NCI-H2029 (cell line): Measurements from ENCODE around the gene SETBP1.

Source experiments
- DNase-seq: peaks from one replicate; lab custom pipeline; 2025; lab: John Stamatoyannopoulos, UW

The SETBP1 gene

DNA sequence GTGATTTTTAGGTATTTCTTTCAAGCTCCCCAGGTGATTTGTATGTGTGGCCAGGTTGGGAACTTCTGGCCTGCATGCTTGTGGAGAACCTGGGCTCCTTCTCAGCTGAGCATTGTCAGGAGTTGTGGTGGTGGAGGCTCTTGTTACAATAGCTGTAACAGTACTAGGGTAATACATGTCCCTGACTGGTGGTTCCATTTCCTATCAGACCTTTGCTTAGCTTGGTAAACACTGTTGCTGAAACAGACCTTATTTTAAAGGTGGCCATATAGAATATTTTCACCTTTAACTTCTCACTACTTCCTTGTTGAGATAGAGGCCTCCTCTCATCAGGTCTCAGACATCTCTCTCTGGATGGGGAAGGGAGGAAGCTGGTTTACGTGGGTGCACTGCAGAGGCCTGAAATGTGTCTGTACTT, 79.2 kb downstream of the SETBP1 start:
- no peak for DNase-seq

DNA sequence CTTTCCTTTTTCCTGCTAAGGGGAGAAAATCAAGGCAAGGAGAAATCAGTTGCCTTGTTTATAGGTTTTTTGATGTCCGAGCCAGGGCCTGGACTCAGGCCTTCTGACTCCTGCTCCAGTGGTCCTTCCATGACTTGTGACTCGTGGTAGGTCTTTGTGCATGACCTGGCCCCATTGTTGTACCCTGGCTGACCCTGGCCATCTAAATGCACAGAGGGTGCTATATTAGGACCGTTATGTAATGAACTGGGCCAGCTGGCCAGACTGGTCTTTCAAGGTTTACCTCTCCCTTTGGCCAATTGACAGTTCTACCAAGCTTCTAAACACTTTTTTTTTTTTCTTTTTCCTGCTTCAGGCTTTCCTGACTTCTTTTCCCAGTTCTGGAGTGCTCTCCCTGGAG, 81.1 kb downstream of the SETBP1 start:
- no peak for DNase-seq

DNA sequence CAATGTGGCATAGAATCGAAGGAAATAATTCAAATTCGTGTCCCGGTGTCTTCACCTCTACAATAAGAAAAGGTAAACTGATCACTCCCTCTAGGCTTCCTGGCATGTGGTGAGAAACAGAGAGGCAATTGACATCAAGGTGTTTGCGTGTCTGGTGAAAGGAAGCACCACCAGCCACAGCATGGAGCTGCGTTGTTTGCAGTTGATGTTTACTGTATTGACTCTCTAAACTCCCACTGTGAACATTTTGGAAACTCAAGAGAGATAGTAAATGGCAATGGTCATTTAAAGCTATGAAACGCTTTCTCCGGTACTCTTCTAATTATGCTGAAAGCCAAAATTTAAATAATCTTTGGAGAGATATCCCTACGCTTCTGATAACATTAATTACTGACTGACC, 82.6 kb downstream of the SETBP1 start:
- DNase-seq = no peak

DNA sequence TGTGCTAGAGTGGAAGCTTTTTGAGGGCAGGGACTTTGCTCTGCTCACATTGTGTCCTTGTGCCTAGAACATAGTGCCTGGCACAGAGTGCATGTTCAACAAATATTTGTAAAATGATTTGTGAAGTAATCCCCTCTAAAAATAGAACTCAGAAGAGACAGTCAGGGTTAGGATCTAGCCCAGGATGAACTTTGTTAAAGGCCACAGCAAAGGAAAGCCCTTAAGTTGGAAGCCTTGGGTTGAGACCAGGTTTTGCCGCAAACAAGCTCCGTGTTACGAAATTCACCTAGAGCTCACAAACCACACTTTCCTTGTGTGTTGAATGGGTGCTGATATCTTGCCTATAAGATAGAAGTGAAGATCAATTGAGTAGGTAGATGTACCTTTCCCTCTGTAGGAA, 84.2 kb downstream of the SETBP1 start:
- no peak for DNase-seq

DNA sequence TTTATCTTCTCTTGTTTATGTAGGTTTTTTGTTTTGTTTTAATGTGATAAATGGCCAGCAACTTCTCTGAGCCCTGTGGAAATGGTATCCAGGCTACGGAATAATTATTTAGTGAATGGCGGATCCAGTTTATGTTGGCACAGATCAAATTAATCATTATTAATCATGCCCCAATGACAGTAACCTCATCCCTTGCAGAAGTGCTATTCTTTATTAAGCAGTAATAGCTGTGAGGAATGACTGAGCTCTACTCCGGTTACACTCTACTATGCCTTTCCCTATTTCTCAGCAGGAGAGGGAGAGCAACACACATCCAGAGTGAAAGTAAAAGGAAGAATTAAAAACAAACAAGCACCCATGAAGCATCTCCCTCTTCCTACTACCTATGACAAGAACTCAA, 84.8 kb downstream of the SETBP1 start:
- no peak for DNase-seq

DNA sequence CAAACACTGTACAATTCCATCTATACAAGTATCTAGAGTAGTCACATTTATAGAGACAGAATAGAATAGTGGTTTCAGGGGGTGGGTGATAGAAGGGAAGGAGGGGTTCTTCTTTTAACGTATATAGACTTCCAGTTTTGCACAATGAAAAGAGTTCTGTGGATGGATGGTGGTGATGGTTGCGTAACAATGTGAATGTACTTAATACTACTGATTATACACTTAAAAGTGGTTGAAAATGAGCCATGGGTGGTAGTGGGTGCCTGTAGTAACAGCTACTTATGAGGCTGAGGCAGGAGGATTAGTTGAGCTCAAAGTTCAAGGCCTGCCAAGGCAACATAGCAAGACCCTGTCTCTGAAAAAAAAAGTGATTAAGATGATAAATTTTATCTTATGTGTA, 85.8 kb downstream of the SETBP1 start:
- no peak for DNase-seq

DNA sequence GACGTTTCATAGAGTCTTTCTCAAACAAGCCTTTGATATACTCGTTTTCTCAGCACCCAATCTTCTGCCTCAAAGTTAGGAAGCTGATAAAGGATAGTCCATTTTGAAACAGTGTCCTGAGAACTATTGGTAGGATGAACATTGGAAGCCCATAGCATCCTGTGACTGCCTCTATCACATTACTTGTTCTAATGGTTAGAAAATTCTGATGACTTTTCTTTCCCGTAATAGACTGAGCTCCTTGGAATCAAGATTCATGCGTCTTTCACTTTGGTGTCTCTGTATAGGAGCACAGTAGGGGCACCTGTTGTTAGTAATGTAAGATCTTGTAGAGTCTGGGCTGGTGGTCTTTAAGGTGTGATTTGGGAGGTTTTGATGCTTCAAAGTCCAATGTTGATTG, 87.1 kb downstream of the SETBP1 start:
- no peak for DNase-seq

DNA sequence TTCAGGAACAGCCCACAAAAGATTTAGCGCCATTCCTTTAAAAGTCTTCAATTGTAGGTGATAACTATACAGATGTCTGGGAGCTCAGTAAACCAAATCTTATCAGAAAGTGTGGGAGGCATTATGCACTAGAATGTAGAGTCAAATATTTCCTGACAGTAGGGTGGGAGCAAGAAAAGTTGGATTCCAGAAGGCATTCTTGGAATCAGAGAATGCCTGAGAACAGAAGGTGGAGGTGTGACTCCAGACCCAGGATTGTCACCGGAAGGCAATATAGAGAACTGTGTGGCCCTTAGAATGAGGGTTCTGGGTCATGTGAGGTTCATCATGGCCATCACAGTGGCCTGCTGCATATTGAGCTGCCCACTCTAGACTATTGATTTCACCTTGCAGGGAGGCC, 90.0 kb downstream of the SETBP1 start:
- no peak for DNase-seq

DNA sequence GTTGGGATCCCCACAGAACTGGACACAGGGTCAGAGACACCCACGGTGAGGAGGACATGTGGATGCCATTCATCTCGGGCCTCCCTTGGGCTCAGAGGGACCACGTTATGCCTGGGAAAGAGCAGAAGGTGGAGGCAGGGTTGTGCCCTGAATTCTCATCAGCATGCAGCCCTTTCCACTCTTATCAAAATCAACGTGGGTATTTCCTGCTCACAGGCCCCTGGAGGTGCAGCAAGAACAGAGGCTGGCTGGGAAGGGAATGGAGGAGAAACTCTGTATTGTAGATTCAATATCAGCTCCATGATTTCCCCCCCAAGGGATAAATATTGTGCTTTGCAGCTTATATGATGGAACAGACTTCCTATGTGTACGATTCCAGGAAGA, 90.9 kb downstream of the SETBP1 start:
- no peak for DNase-seq

DNA sequence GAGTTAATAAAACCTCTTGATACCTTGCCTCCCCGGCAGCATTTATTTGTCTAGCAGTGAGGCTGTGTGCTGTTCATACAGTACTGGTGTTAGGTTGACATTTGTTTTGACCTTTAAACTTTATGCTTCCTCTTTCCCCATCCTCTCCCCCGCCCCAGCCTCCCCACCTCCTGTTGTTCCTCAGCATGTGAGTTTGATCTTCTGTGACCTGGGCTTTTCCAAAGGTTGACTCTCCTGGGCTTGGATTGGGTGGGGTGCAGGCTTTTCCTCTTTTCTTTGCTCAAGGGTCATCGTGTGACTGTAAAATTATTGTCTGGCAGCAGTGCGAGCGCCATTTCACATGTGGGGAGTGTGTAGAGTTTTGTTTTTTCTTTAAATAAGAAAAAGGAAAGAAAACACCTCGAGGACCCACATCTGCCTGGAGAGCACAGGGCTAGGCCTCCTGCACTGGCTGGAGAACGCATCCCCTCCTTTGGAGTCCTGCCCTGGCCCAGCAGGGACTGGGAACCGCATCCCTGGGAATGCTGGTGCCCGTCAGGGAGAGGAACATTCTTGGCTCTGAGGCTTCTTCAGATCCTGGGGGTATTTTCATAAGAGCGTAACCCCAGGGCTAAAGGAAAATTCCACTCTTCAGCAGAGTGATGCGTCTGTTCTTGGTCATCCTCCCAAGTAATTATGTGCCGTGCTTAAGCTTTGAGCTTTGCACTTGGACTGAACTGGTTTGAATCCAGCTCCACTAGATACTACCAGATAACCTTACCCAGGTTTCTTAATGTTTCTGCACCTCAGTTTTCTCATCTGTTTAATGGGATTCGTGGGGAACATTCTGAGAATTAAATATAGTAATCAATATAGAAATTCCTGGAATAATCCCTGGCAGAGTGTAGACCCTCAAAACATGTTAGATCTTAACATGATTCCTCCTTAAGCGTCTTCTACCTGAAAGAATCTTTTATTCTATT, 91.5 kb downstream of the SETBP1 start:
- DNase-seq = no peak

DNA sequence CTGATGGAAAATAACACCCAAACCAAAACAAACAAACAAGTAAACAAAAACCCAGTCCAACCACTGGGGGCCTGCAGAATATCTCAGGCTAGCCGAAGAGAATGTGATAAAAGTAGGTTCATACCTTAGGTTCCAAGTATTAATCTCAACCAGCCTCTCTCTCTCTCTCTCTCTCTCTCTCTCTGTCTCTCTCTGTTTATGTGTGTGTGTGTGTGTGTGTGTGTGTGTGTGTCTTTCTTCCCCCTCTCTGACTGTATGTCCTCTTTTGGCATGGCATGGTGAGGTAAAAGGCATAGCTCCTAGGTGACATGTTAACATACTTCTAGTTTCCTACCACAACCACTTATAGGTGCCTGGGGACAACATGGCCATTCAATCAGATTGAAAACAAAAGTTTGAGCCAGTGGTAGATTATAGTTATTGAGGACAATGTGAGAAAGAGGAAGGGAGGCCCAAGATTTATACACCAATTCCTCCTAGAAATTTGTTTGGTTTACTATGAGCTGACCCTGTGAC, 93.0 kb downstream of the SETBP1 start:
- DNase-seq = no peak

DNA sequence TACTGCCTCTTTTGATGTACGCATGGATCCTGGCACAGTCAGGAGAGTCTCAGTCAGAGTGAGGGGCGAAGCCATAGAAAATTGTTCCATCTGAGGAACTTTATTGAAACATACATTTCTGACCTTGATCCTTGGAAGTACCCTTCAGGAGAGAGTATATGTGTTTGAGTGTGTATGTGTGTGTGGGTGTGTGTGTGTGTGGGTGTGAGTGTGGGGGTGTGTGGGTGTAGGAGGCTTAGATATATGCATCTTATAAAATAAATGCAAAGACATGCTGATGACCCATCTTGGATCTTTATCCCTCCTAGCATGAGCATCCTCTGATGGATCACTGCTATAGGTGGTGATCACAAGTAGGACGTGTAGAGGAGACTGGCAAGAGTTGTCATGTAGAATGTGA, 93.5 kb downstream of the SETBP1 start:
- DNase-seq = no peak

DNA sequence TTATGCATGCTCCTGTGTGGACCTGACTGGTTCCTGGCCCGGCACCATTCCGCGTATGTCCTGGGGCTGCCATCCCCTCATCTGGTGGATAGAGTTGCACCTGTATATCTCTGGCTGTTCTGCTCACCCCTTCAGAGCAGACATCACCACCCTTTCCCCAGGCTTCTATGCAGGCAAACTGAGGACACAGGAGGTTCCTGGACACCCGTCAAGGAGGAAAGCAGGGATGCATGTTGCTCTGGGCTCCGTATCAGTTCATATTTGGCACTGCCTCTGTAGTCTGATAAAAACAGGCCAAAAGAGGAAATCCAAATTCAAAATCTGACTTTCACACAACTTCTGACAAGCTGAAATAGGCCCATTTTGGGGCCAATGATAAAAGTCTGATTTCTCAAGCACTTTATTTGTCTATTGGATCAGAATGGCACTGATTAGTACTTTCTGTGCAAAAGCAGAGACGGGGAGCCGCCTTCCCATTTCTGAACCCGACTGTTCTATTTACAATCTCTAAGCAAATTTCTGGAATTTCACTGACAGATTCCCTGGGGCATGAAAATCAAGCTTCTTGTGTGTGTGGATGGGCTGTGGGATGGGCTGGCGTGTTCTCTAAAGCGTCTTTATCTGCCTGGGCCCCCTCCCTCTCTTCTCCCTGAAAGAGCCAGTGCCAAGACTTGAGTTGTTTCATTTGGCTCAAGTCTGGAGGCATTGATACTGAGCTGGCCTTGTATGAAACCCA, 96.9 kb downstream of the SETBP1 start:
- no peak for DNase-seq

DNA sequence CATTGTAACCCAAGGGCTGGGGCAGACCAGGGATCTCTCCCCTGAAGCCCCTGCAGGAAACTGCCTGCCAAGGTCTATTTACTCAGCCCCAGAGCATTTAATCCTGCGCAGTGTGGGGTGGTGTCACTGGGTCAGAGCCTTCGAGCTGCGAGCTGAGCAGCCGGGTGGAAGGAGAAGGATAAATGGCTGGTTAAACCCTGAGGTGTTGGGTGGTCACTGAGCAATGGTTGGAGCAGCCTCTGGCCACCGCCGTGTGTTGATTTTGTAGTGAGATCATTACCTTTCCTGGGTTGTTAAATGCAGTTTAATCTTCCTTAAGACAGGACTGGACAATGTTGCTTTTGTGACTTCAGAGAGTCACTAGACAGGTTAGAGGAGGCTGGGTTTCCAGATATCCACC, 98.1 kb downstream of the SETBP1 start:
- no peak for DNase-seq

DNA sequence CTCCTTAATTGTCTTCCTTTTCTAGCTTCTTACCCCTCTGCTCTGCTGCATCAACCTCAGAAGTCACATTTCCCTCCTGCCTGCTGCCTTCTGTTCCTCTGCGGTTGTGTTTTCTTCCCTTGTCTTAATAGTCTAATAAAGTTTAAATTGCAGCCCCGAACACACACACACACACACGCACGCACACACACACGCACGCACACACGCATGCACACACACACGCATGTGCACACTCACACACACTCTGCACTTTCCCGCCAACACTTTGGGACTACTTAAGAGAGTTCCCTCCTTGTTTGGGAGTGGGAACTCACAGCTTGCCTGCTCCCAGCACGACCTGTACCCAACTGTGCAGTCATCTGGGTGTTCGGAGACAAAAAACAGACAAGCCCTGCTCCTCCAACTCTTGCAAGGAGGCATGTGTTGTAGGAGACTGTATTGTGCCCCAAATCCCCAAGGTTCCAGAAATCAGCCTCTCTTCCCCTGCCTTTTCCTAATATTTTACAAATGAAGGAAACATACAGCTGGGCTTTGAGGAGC, 99.1 kb downstream of the SETBP1 start:
- DNase-seq = no peak

DNA sequence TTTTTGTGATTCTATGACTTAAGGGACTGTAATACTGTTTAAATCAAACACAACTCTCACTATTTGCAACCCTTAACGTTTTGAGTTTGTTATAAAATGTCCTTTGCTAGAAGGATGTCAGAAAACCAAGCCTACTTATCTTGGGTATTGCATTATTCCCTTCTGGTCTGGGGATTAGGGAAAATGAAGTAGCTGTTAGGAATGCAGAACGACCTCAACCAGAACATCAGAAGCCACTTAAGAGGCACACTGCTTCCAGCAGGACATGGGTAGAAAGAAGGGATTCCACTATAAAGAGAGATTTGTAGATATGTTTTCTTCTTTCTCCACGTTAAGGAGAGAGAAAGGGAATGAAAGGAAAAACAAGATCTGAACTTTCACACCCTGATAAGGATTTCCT, 101.2 kb downstream of the SETBP1 start:
- no peak for DNase-seq

DNA sequence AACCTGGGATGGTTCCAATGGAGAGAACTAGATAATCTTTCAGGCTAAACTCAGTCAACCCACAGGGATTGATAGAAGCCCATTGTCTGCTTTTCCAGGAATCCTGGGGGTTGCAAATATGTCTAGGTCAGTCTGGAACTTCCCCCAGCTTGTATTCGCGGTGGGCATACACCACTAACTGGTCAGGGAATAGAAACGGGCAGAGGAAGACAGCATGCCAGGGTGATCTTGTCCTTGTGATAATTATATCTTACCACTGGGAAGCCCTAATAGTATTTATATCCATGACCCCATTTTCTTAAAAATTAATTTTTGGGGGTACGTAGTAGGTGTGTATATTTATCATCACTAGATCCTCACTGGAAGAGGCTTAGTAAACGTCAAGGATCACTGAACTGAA, 101.9 kb downstream of the SETBP1 start:
- DNase-seq = no peak

DNA sequence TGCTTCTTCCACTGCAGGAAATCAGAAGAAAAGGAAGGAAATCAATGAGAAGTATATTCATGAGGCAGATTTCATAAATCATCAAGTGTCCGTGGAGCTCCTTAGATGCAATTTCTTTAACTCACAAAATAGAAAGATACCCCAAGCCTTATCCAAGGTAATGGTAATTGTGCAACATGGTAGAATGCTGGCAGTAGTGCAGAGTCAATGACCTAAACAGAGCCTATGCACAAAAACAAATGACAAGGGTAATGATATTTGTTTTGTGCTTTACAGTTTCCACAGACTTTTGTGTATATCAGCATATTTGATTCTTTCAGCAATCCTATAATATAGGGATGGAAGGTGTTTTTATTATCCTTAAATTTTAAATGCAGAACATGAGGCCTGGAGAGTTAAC, 102.7 kb downstream of the SETBP1 start:
- no peak for DNase-seq

DNA sequence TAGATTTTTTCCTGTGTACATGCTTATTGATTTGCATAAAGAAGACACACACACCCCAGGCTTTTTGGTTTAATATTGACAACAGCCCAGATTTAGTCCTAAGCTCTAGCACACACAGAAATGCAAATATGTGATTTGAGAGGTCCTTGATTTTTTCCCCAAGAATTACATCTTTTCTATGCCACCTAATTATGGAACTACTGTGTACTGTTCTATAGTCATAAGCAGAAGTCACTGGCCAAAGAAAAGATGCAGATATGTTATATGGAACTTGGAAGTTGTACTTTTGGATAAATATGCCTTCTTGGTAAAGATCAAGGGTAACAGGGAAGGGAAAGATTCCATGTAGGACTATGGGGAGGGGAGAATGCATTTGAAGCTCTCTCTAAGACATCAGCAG, 105.6 kb downstream of the SETBP1 start:
- DNase-seq = no peak

DNA sequence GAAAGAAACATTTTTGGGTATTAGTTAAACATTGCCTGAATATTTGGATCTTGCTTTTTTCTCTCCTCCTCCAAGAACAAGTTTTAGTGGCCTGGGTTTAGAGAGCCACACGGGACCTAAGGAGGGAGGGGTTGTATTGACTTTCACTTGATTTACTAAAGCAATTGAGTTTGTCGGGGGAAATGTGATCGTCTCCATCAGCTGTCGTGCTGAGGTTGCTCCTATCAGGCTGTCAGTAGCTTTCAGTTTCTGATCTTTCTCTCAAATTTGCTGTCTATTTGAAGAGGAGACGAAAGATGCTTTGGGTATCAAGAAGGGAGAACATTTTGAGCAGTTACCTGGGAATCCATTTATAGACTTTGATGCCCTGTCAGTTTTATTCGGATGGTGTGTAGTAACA, 106.0 kb downstream of the SETBP1 start:
- no peak for DNase-seq

DNA sequence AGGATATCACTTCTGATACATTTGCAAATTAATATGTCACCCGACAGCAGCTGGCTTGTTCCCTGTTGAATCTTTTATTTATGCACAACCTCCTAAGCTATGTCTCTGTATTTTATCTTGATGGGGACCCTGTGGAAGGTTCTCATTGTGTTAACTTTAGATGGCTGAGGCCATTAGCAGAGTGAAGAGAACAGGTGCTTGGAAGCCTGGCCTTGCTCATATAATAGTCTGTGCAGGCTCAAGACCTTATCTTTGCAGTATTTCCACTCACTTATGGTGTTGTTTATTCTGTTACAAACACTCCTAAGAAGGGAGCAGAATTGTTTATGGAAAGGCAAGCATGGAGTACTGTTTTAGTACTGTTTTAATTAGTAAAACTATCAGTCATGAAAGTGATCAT, 107.6 kb downstream of the SETBP1 start:
- DNase-seq = no peak

DNA sequence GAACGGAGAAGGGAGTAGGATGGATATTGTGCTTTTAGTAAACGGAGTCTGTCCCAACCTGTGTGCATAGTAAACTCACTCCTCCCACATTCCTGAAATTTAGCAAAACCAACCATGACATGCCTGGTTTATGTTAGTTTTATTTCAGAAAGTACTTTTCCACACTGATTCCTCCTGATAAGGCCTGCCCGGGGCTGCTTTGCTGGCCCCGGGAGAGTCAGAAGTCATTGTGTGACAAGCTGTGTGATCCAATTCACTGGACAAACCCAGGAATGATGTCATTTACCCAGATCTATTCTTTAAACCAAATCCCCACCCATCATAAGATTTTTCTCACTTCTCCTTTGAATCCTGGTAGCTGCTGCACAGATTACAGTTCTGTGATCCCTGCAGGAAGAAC, 109.0 kb downstream of the SETBP1 start:
- DNase-seq = no peak

DNA sequence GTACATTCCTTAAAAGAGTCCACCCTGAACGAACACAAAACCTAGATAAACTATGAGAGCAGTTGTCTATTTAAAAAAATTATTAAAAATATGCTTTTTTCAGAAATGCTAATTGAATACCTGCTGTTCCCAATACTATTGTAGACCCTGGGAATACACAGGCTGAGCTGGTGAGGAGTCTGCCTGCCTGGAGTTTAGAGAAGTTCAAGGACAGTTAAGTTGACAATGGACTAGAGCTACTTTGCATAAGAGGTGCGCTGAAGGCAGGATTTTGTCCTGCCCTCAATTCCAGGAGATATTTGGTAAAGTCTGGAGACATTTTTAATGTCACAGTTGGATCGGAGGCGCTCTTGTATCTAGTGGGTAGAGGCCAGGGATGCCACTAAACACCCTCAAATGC, 110.2 kb downstream of the SETBP1 start:
- DNase-seq = no peak
